HL-60 (cell line): ENCODE data around the gene TMEM156.
"Not testable (repeated sequence)": the region's sequence is repeated elsewhere in the genome, so short reads cannot be mapped to it uniquely, and the experiment has no call there.

Source experiments
- DNase-seq, 2 experiments: peaks; one replicate each; pipeline ENCODE4 v3.0.0-alpha.2; 2010 to 2020; ENCODE audit warnings: low read depth in 1 of 2, low spot score in 1 of 2
- H3K27ac ChIP-seq: fragments of 250-450 bp; sonication (Bioruptor Pico); replicated peaks from 2 replicates; pipeline ENCODE4 v1.5.1; 2020; ENCODE audit warnings: mild to moderate bottlenecking, moderate library complexity
- H3K27me3 ChIP-seq: fragments of 250-450 bp; sonication (Bioruptor Pico); 2 replicates; pipeline ENCODE4 v1.5.1; 2021; ENCODE audit warnings: mild to moderate bottlenecking, moderate library complexity; ENCODE audit not compliant: insufficient read depth, poor library complexity, severe bottlenecking
- H3K4me3 ChIP-seq: replicated peaks from 2 replicates; pipeline ENCODE4 v1.5.1; 2011; ENCODE audit warnings: mild to moderate bottlenecking, control low read depth, low read length; ENCODE audit not compliant: insufficient read depth
- CTCF ChIP-seq: IDR thresholded peaks from one replicate; pipeline ENCODE4 v1.5.1; 2011; ENCODE audit warnings: low read length, control low read depth, inconsistent platforms; ENCODE audit not compliant: insufficient read depth
- GABPA ChIP-seq: IDR thresholded peaks from 2 replicates; pipeline ENCODE4 v1.6.1; 2012; ENCODE audit warnings: low read depth
- POLR2AphosphoS5 ChIP-seq: IDR thresholded peaks from 2 replicates; pipeline ENCODE4 v1.6.1; 2012; ENCODE audit warnings: low read depth
- REST ChIP-seq: IDR thresholded peaks from 2 replicates; pipeline ENCODE4 v1.6.1; 2012; ENCODE audit warnings: low read depth; ENCODE audit not compliant: insufficient replicate concordance
- SPI1 ChIP-seq: IDR thresholded peaks from 2 replicates; pipeline ENCODE4 v1.6.1; 2012; ENCODE audit warnings: low read depth, mild to moderate bottlenecking, borderline replicate concordance

The TMEM156 gene

GRCh38 chr4:38944440-38944839, 87.8 kb downstream of the TMEM156 start:
- DNase-seq: no peak
- Histone ChIP-seq H3K27me3 (no peaks in the 10 kb centered on the region), H3K27ac (no peak overlapping the region), H3K4me3 (no peak overlapping the region)
- TF ChIP-seq REST (no peak), CTCF (no peak), POLR2AphosphoS5 (no peak)

- TF ChIP-seq SPI1 (no peak), CTCF (no peak), REST (no peak), GABPA (no peak), POLR2AphosphoS5 (no peak)
- Histone ChIP-seq H3K27me3 (no peaks in the 10 kb centered on the region), H3K27ac (no peak overlapping the region), H3K4me3 (no peak overlapping the region)
- DNase-seq: no peak
Measured at GRCh38 chr4:38943343-38943742, 88.9 kb downstream of the TMEM156 start.

GRCh38 chr4:38941906-38942305, 90.3 kb downstream of the TMEM156 start:
- not testable (repeated sequence) for DNase-seq, H3K27ac ChIP-seq, H3K4me3 ChIP-seq, H3K27me3 ChIP-seq

- no peak for DNase-seq
Measured at GRCh38 chr4:38940476-38940875, 91.7 kb downstream of the TMEM156 start.

More at GRCh38 chr4:38940476-38940875, 91.7 kb downstream of the TMEM156 start:
- H3K27ac ChIP-seq: no peak overlapping the region
- no peak overlapping the region for H3K4me3 ChIP-seq
- TF ChIP-seq POLR2AphosphoS5 (no peak), CTCF (no peak), GABPA (no peak), SPI1 (no peak), REST (no peak)
- H3K27me3 ChIP-seq: no peaks in the 10 kb centered on the region
